ENCODE data around the gene ZG16.

ZG16 gene

DNA sequence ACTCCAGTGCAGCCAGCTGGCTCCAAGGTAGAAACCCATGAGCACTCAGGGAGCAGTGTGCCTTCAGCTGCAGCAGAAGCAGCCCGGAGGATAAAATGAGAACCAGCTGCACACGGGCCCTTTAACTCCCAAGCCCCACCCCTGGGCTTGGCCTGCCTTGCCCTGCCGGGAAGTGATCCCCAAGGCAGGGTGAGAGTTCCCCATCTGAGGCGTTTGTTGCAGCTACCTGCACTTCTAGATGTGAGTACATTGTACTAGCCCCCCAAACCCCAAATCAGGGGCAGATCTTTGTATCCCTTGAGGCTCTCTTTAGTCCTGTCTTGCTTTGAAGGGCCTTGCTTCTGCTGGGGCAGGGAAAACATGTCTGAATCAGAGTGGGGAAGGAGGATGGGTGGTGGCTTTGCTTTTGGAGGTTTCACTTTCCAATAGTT, 42.2 kb downstream of the ZG16 start, which contains the start of gene MVP:
Gene MVP, plus strand, starts transcription at position 192 of the 431 bp plus-strand sequence. CDS start 10,088 bp downstream, outside the sequence.
- no peak for FAIRE-seq
- DNase-seq (ENCODE audit: low spot score) = peak; percentile 38

DNA sequence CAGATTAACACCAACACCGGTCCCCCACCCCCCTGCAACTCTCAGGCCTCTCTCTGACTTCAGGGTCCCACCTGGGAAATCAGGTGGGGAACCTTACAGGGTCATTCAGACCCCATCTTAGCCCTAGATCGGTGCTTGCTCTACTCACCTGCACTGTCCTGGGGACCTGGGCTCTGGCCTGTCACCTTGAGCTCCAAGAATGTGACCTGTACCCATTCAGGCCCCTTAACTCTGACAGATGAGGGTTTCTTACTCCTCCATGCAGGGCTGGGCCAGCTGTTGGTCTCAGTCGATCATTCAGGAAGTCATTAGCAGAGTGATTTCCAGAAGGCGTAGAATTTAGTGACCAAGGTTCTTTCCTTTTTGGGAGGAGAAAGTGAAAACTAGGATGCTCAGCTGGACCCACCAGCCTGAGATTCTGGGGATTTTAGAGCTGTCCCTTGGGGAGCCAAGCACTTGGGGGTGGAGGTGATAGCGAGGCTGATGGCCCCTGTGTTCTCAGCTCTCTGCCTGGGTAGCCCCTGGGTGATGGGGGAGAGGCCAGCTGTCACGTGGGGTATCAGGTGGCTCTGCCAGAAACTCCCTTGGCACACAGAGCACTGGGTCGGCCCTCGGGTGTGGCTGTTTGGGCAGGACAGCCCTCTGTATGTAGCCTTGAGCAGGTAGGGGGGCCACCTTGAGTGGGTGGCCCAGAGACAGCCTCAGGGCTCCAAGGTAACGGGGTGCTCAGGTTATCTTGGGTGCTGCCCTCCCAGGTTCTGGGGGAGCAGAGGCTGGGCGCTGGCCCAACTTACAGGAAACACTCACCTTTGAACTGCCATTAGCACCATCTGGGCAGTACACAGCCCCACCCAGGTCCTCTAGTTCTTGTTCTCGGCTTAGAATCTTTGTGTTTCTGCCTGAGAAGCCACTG, 42.9 kb downstream of the ZG16 start:
- FAIRE-seq = no peak

DNA sequence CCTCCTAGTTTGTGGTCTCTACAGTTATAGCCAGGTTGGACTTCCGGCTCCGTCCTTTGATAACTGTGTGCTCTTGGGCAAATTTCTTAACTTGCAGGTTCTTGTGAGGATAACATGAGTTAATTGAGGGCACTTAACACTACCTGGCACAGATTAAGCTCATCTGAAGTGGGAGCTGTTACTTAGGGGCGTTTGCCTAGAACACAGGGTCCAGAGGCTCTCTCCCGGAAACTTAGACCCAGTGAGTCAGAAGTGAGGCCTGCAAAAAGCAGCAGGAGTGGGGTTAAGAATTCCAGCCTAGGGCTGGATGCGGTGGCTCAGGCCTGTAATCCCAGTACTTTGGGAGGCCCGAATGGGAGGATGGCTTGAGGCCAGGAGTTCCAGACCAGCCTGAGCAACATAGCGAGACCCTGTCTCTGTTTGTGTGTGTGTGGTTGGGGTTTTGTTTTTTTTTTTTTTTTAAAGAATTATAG, 43.6 kb downstream of the ZG16 start:
- DNase-seq (ENCODE audit: low spot score) (peak; percentile 78), FAIRE-seq (peak; percentile 67)

More for the DNA sequence above, 42.9 kb downstream of the ZG16 start:
- DNase-seq (ENCODE audit: low spot score) = peak; percentile 14

DNA sequence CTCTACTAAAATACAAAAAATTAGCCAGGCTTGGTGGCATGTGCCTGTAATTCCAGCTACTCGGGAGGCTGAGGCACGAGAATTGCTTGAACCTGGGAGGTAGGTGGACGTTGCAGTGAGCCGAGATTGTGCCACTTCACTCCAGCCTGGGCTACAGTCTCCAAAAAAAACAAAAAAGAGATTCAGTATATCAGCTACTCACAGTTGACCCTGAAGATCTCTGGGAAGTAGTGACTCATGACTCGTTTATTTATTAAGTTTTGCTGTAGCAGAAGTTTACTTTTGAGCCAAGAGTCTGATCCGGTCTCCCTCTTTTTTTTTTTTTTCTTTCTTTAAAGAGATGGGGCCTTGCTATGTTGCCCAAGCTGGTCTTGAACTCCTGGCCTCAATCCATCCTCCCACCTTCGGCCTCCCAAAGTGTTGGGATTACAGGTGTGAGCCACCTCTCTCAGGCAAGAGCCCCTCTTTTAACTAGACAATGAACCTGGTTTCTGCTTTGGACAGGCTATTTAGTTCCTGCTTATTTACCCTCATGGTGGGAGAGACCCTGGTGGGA, 46.6 kb downstream of the ZG16 start:
- FAIRE-seq (peak; percentile 86), DNase-seq (ENCODE audit: low spot score) (peak; percentile 83)

DNA sequence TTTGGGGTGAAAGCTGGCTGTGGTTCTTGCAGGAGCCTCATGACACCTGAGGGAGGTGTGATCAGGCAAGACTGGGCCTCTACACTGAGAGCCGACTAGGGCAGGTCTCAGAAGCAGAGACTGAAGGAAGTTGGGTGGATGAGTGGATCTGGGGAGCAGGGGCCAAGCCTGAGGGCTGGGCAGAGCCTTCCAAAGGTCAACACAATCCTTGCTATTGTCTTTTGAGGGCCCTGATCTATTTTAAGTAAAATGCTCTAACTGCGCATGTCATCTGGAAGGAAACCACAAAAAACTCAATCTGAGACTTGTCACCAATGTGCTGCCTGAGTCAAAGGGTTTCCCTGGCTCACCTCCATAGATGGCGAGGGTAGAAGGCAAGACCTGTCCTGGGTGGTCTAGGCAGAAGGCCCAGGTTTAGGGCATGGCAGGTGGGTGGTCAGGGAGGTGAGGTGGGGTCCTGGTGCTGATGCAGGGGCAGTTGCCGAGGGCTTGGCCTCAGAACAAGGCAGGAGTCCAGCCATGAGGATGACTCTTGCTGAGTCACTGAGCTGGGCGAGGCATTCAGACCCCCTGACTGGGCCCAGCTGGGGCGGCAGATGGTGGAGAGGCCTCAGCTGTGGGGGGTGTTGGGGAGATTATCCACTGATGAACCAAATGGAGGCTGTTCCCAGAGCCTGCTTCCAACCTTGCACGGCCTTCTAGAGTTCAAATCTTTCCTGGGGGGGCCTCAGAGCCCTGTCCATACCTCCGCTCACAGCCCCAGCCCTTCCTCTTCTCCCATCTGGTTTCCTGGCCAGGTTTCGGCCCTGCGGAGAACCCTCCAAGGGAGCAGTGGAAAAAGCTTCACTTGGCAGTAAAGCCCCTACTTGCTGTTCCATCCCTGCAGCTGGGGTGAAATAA, 47.3 kb downstream of the ZG16 start:
- FAIRE-seq (peak; percentile 38), DNase-seq (ENCODE audit: low spot score) (peak; percentile 79)

DNA sequence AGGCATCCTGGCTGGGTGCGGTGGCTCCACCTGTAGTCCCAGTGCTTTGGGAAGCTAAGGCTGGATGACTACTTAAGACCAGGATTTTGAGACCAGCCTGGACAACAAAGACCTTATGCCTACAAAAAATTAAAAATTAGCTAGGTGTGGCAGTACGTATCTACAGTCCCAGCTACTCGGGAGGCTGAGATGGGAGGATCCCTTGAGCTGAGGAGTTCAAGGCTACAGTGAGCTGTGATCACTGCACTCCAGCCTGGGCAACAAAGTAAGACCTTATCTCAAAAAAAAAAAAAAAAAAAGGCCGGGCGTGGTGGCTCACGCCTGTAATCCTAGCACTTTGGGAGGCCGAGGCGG, 48.3 kb downstream of the ZG16 start:
- DNase-seq (ENCODE audit: low spot score) (no peak), FAIRE-seq (no peak)

DNA sequence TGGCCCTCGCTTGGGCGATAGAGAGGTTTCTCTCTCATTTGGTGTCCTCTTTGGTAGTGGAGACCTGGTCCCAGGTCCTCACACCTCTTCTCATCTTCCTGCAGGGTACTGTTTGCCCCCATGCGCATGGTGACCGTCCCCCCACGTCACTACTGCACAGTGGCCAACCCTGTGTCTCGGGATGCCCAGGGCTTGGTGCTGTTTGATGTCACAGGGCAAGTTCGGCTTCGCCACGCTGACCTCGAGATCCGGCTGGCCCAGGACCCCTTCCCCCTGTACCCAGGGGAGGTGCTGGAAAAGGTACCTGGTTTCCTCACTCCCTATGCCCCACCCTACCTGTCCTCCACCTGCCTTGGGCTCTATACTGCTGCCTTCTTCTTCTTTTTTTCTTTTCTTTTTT, 52.7 kb downstream of the ZG16 start:
- DNase-seq (ENCODE audit: low spot score) (no peak), FAIRE-seq (no peak)

DNA sequence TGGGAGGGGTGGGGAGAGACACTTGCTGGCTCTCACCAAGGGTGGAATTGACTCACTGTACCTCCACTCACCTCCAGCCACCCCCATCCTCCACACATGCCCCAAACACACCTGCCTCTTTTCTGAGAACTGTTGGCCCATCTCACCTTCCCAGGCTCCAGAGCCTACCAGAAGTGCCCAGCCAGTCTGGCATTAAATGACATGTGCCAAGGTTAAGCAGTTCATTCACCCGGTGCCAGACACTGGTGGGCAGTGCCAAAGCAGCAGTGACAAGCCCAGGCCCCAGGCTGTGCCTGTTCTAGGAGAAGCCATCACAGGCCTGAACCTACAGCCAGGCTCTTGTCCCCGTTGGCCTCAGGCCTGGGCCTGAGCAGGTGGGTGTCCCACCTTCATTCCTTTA, 53.4 kb downstream of the ZG16 start:
- FAIRE-seq (no peak), DNase-seq (ENCODE audit: low spot score) (no peak)

Measured in RCC 7860 (cell line).